Subcutaneous adipose tissue (tissue), 4 donors: Measurements from ENCODE around the gene LAMB2. TPM values are rescaled to one million over a fixed set of nuclear protein-coding genes. Genes with fewer than 3 reads are reported as not detected.

Source experiments
- total RNA-seq, 4 donors: library from RNA; depleted of rRNA; stranded (reverse); fragments of >200 nt; gene quantifications; one replicate each; pipeline ENCODE4 v1.1.0, GENCODE V29; 2016
- TF ChIP-seq, protein P1 (sequence below): fragments of 450-650 bp; IDR thresholded peaks from one replicate; pipeline ENCODE4 v1.5.1; 2016; ENCODE audit warnings: low read depth, mild to moderate bottlenecking, control low read depth, antibody characterized with exemption, moderate library complexity

Gene LAMB2
- total RNA-seq, 4 donors from 2014 or later = 411 to 623 (median 527) TPM

DNA sequence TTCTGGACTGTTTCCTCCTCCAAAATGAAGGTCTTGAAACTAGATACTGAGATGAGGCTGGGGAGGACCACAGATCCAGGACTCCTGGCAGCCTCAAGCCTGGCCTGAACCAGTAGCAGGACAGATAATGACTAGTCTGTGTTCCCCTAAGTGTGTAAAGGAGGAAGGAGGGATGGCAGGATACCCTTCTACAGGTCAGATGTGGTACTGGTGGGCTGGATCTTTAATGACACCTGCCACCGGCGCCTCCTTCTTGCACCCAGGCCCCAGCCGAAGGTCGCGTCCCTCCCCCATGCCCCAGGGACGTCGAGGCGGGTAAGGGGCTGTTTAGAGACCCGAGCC is 12.8 kb downstream of the LAMB2 start:
- TF ChIP-seq, protein P1, sequence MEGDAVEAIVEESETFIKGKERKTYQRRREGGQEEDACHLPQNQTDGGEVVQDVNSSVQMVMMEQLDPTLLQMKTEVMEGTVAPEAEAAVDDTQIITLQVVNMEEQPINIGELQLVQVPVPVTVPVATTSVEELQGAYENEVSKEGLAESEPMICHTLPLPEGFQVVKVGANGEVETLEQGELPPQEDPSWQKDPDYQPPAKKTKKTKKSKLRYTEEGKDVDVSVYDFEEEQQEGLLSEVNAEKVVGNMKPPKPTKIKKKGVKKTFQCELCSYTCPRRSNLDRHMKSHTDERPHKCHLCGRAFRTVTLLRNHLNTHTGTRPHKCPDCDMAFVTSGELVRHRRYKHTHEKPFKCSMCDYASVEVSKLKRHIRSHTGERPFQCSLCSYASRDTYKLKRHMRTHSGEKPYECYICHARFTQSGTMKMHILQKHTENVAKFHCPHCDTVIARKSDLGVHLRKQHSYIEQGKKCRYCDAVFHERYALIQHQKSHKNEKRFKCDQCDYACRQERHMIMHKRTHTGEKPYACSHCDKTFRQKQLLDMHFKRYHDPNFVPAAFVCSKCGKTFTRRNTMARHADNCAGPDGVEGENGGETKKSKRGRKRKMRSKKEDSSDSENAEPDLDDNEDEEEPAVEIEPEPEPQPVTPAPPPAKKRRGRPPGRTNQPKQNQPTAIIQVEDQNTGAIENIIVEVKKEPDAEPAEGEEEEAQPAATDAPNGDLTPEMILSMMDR = no peak

DNA sequence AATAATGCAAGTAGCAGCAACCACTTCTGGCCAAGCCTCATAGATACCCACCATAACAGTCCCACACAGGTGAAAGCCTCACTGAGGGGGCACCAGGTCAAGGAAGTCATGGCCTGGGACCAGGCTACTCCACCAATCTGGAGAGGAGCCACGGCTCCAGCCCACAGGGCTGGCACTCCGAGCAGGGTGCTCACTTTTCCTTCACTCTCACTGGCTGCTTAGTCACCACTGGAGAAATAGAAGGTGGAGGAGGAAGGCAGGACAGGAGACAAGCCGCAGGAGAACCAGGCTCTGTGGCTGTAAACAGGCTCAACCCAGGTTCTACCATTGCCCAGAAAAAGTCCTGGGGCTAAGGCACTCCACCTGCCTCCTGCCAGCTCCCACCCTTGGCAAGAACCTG is 13.4 kb downstream of the LAMB2 start:
- TF ChIP-seq, protein P1 = no peak

DNA sequence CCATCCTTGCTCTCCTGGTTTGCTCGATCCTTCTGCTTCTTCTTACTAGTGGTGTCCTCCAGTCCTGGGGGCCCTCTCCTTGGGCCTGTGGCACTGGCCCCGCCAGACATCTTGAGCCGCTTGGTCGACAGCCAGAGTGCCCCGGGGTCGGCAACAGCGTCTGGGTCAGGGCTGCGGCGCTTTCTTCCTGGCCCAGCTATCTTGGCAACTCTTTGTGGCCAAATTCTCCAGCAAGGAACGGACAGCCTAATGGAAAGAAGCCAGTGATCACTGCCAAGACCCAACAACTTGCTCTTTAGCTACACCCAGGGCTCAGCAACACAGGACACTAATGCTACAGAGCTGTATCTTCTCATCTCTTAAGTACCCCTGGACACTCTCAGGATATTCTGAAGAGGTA is 13.8 kb downstream of the LAMB2 start:
- TF ChIP-seq, protein P1 = no peak

DNA sequence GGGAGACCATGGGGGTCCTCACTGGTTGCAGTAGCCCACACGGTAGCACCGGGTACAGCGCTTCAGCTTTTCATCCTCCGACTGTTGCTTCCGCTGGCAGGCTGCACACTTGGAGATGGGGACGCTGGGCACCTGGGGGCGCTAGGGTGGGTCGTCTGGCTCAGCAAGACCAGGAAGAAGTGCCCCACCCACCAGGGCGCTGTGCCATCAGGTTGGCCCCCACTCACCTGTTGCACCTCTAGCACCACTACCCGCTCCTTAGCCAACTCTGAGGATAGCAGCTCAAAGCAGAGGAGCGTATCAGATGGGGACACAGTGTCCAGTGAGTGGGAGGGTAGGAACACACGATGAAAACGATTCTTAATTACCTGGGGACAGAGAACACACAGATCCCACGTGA is 20.6 kb downstream of the LAMB2 start:
- TF ChIP-seq, protein P1 = no peak

DNA sequence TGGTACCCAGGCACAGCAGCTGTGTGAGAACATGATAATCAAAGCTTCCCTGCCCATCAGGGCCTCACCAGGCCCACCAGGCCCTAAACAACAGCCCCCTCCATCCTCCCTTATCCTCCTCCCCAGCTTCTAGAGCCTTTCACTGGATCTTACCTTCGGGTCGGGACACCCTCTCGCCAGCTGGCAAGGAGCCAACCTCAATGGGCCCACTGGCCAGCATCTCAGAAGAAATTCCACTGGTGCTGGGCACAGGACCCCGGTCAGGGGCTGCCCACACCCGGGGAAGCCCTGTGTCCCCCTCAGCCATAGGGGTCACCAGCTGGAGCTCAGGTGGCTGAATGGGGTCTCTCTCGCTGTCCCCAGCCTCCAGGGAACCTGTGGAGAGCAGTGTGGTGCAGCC is 21.5 kb downstream of the LAMB2 start:
- TF ChIP-seq, protein P1 = no peak

DNA sequence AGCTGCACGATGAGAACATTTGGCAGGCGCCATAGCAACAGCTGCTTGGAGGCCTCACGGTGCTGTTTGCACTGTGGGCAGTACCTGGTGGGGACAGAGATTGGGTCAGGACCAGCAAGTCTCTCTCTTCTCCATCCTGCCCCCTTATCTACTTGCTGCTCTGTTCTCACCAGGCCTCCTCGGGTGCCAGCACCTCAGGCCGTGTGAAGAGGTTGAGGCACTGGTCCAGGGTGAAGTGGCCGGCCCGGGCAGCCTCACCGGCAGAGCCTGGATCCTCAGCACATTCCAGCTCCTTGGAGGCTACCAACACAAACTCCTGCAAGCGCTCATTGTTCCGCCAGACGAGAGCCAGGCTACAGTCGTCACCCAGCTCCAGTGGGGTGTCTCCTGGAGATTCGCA is 22.1 kb downstream of the LAMB2 start:
- TF ChIP-seq, protein P1 = no peak

DNA sequence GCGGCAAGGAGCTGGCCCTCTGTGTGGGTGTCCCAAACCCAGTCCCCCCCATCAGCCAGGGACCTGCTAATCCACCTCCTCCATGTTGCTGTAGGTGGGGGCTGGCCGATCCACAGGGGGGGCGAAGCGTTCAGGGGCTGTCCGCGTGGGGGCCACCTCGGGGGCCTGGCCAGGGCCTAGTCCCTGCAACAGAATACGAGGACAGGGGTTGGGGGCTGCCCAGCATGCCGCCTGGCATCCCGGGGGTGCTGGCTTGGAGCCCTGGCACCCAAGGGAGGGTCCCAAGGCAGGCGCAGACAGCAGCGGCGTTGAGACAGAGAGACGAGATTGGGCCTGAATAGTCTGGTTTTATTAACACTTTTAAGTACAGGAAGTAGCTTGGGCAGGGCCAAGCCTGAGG is 24.5 kb downstream of the LAMB2 start:
- TF ChIP-seq, protein P1 = no peak
